GM10266 (cell line): ENCODE results near the gene DUSP23.

Experiments used
- DNase-seq: peaks from one replicate; pipeline ENCODE4 v3.0.0; 2012; ENCODE audit errors: extremely low spot score
- CTCF ChIP-seq: IDR thresholded peaks from 2 replicates; pipeline ENCODE4 v1.5.1; 2012; ENCODE audit warnings: mild to moderate bottlenecking, low read depth; ENCODE audit not compliant: control insufficient read depth, insufficient read depth; ENCODE audit errors: missing control alignments

DUSP23 gene

GRCh38 chr1:159765806-159766205 lies 15.0 kb upstream of the DUSP23 start:
- DNase-seq, result no peak
- no peak for TF ChIP-seq CTCF

- no peak for DNase-seq
- no peak for TF ChIP-seq CTCF
Measured at GRCh38 chr1:159771127-159771895, 9.5 kb upstream of the DUSP23 start.

- TF ChIP-seq CTCF, result no peak
Measured at GRCh38 chr1:159774465-159774864, 6.3 kb upstream of the DUSP23 start.

GRCh38 chr1:159775716-159776115 lies 5.0 kb upstream of the DUSP23 start:
- no peak for DNase-seq
- no peak for TF ChIP-seq CTCF

More at GRCh38 chr1:159774465-159774864, 6.3 kb upstream of the DUSP23 start:
- DNase-seq, result no peak

GRCh38 chr1:159778266-159778665 lies 2.5 kb upstream of the DUSP23 start:
- DNase-seq, result no peak
- TF ChIP-seq CTCF, result no peak

- TF ChIP-seq CTCF, result no peak
- DNase-seq, result no peak
Measured at GRCh38 chr1:159779403-159779851, 1.3 kb upstream of the DUSP23 start.

GRCh38 chr1:159781992-159782391 lies 1.2 kb downstream of the DUSP23 start:
- no peak for DNase-seq
- no peak for TF ChIP-seq CTCF
